Measurements from ENCODE around the gene RSRC1. TPM values are rescaled to one million over a fixed set of nuclear protein-coding genes. Genes with fewer than 3 reads are reported as not detected.

RSRC1 gene
- total and polyA plus RNA-seq, 2 of the 8 experiments (the other 6 are each of a cell fraction or from before 2014, with no cell fraction given) = 2.0 to 27.9 TPM

- TF ChIP-seq CHD7 (IDR thresholded peaks at IDR 0.05; ENCODE audit: insufficient replicate concordance, low read length) = no peak
Measured at GRCh38 chr3:158552124-158552523, 442.2 kb downstream of the RSRC1 start (continued).

Measured in H1 (cell line).